Epithelial cell of proximal tubule (primary cell): ENCODE measurements around the gene LNPEP. TPM values are rescaled to one million over a fixed set of nuclear protein-coding genes. Genes with fewer than 3 reads are reported as not detected.

Source experiments
- DNase-seq: peaks from one replicate; pipeline ENCODE4 v3.0.0-alpha.2; 2011; ENCODE audit warnings: low read depth
- H3K4me3 ChIP-seq: 2 replicates; pipeline ENCODE4 v1.5.1; 2011; ENCODE audit warnings: low read depth, mild to moderate bottlenecking, low read length
- CTCF ChIP-seq: conservative IDR thresholded peaks from 2 replicates; pipeline ENCODE4 v1.5.1; 2012; ENCODE audit warnings: low read depth, mild to moderate bottlenecking, low read length
- total RNA-seq: library from RNA; depleted of rRNA; stranded (reverse); fragments of >200 nt; gene quantifications from 2 replicates; pipeline ENCODE4 v1.2.3, GENCODE V29; 2015

The LNPEP gene
- total RNA-seq, 1 donor from 2014 or later: 21.4 TPM

- H3K4me3 ChIP-seq: no peak overlapping the region
- no peak for DNase-seq
- no peak for TF ChIP-seq CTCF
Observed at GRCh38 chr5:96995419-96995818, 59.5 kb downstream of the LNPEP start.

DNA sequence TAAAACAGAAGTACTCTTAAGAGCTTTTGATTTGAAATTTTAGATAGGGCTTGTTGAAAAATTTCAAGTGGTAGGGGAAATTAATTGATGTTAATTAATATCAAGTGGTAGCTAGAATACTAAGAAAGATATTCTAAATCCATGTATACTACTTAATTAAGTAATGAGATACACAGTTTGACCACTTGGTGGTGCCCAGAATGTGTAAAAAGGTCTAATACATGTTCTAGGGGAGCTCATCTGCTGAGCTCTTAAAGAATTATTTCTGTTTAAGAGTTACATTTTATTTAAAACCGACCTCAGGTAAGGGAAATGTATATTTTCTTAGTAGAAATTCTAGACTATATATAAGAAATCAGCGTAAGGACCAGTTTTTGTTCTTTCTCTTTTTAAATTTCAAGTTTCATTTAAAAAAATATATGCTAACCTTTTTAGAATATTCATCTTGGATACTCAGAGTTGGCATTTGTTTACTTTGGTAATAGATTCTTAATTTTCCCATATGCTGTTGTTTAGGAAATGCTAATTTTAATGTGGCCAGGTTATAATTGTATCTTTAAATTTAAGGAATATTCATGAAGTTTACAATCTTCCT, 61.5 kb downstream of the LNPEP start:
- peak; percentile 13 for DNase-seq
- peak; percentile 53 for TF ChIP-seq CTCF
- no peak overlapping the region for H3K4me3 ChIP-seq

- H3K4me3 ChIP-seq: no peak overlapping the region
- DNase-seq: no peak
- TF ChIP-seq CTCF: no peak
Observed at GRCh38 chr5:96999856-97000255, 64.0 kb downstream of the LNPEP start.

GRCh38 chr5:97000391-97000790, 64.5 kb downstream of the LNPEP start:
- no peak for TF ChIP-seq CTCF
- H3K4me3 ChIP-seq: no peak overlapping the region
- no peak for DNase-seq

- no peak overlapping the region for H3K4me3 ChIP-seq
Observed at GRCh38 chr5:97002983-97003382, 67.1 kb downstream of the LNPEP start.

DNA sequence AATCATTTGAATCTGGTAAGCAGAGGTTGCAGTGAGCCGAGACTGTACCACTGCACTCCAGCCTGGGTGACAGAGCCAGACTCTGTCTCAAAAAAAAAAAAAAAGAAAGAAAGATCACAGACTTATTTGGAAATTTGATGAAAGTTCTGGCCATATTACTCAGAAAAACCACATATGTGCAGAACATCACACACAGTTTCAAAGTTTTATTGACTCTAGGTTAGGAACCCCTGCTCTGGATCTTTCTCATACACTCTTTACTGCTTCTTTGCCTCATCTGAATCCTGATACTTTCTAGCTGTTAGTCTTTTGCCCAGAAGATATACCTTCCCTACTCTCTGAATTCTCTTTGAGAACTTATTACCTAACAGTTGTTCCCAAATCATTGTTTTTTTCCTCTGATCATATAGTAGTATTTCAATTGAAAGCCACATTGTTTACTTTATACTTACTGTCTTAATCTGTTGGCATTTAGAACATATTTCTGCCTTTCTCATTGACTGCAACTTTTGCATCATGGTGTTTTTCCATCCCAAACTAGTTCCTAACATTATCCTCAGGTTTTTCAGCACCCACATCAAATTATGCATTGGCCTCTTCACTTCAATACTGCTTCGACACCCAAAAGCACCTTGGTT, 68.7 kb downstream of the LNPEP start:
- TF ChIP-seq CTCF: no peak

More at GRCh38 chr5:97002983-97003382, 67.1 kb downstream of the LNPEP start:
- no peak for DNase-seq
- TF ChIP-seq CTCF: no peak

More for the DNA sequence above, 68.7 kb downstream of the LNPEP start:
- no peak overlapping the region for H3K4me3 ChIP-seq
- no peak for DNase-seq
